GM18505 (cell line): ENCODE measurements around the gene FRRS1.
"Not testable (repeated sequence)": the region's sequence is repeated elsewhere in the genome, so short reads cannot be mapped to it uniquely, and the experiment has no call there.

Source experiments
- ATAC-seq: cut with Tn5 transposase; IDR thresholded peaks from one replicate; pipeline ENCODE4 v1.9.1; 2021; ENCODE audit not compliant: unreplicated experiment
- POLR2A ChIP-seq: IDR thresholded peaks from 4 replicates; pipeline ENCODE4 v1.6.1; 2011; ENCODE audit warnings: borderline replicate concordance; ENCODE audit not compliant: insufficient read depth, insufficient read length; ENCODE audit errors: extremely low read depth

FRRS1 gene

GRCh38 chr1:99782397-99782796, 16.0 kb upstream of the FRRS1 start:
- no peak for TF ChIP-seq POLR2A

GRCh38 chr1:99781798-99782197, 15.4 kb upstream of the FRRS1 start:
- TF ChIP-seq POLR2A: no peak
- no peak for ATAC-seq

More at GRCh38 chr1:99782397-99782796, 16.0 kb upstream of the FRRS1 start:
- no peak for ATAC-seq

GRCh38 chr1:99777752-99778151, 11.3 kb upstream of the FRRS1 start:
- TF ChIP-seq POLR2A: no peak
- no peak for ATAC-seq

- ATAC-seq: no peak
- TF ChIP-seq POLR2A: no peak
Measured at GRCh38 chr1:99776120-99776519, 9.7 kb upstream of the FRRS1 start.

GRCh38 chr1:99772809-99773208, 6.4 kb upstream of the FRRS1 start:
- no peak for ATAC-seq
- TF ChIP-seq POLR2A: no peak

- TF ChIP-seq POLR2A: no peak
Measured at GRCh38 chr1:99771513-99771918, 5.1 kb upstream of the FRRS1 start.

GRCh38 chr1:99768524-99769245, 2.2 kb upstream of the FRRS1 start:
- TF ChIP-seq POLR2A: no peak
- ATAC-seq: no peak

More at GRCh38 chr1:99771513-99771918, 5.1 kb upstream of the FRRS1 start:
- no peak for ATAC-seq

GRCh38 chr1:99768104-99768503, 1.7 kb upstream of the FRRS1 start:
- no peak for ATAC-seq
- TF ChIP-seq POLR2A: no peak

- no peak for TF ChIP-seq POLR2A
- ATAC-seq: no peak
Measured at GRCh38 chr1:99764909-99765308, 1.5 kb downstream of the FRRS1 start.

- no peak for TF ChIP-seq POLR2A
- ATAC-seq: no peak
Measured at GRCh38 chr1:99764439-99764838, 2.0 kb downstream of the FRRS1 start.

GRCh38 chr1:99763956-99764355, 2.5 kb downstream of the FRRS1 start:
- no peak for ATAC-seq
- no peak for TF ChIP-seq POLR2A

GRCh38 chr1:99761774-99762173, 4.7 kb downstream of the FRRS1 start:
- no peak for TF ChIP-seq POLR2A
- no peak for ATAC-seq

GRCh38 chr1:99759518-99760160, 6.8 kb downstream of the FRRS1 start:
- no peak for TF ChIP-seq POLR2A
- ATAC-seq: no peak

GRCh38 chr1:99758686-99759517, 7.5 kb downstream of the FRRS1 start:
- not testable (repeated sequence) for ATAC-seq
